ENCODE measurements around the gene PTDSS2. TPM values are rescaled to one million over a fixed set of nuclear protein-coding genes. Genes with fewer than 3 reads are reported as not detected.

The PTDSS2 gene
- total and polyA plus RNA-seq, 9 of the 15 experiments (the other 6 are each of a cell fraction or from before 2014, with no cell fraction given): 0.45 to 53.9 (median 17.2) TPM

DNA sequence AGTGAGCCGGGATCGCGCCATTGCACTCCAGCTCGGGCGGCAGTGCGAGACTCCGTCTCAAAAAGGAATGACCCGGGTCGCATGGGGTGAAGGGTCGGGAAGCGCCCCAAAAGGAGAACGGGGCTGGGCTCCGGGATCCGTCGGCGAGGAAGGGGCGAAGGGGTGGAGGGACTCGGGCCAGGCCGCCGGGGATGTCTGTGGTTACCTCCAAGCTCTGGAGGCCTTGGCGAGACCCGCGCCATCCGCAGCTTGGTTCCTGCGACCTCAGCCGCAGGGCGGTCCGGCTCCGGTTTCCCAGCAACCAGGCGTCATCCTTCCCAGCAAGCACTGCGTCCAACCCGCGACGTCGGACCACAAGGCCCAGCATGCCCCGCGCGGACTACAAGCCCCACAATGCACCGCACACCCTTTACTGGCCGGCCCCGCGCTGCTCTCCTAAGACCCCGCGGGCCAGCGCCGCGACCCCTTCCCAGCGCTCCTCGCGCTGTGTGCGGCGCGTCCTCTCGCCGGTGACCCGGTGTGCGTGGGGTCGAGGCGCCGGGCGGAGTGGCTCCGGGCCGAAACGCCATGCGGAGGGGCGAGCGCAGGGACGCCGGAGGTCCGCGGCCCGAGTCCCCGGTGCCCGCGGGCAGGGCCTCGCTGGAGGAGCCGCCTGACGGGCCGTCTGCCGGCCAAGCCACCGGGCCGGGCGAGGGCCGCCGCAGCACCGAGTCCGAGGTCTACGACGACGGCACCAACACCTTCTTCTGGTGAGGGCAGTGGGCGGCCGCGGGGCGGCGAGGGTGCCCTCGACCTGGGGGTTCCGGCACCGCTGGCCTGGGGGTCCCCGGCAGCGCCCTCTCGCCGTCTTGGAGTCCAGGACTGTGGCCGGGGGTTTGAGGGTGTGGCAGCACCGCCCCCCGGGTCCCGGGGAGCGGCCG, at the start of gene PTDSS2 (continued):
- TF ChIP-seq TAL1 (IDR thresholded peaks at IDR 0.05) (no peak), ESRRA (IDR thresholded peaks at IDR 0.05; ENCODE audit: borderline replicate concordance, low read depth) (peak; percentile 78; the same call in 1 of the 2 replicates), SMAD2 (IDR thresholded peaks at IDR 0.05; ENCODE audit: low read depth, low read length) (no peak), FOXK1 (CRISPR knock-in tag; IDR thresholded peaks at IDR 0.05; ENCODE audit: borderline replicate concordance) (no peak), ZNF561 (CRISPR knock-in tag; conservative IDR thresholded peaks at IDR 0.05) (no peak), RBM39 (optimal IDR thresholded peaks at IDR 0.05; ENCODE audit: low read depth, low read length) (no peak), CBX2 (IDR thresholded peaks at IDR 0.05; ENCODE audit: insufficient read depth, low read length, poor library complexity, severe bottlenecking) (no peak), C11orf30 (IDR thresholded peaks at IDR 0.05; ENCODE audit: low read depth) (peak; percentile 9; the same call in 1 of the 2 replicates), MAFF (IDR thresholded peaks at IDR 0.05; ENCODE audit: low read length) (no peak), ARID1B (IDR thresholded peaks at IDR 0.05) (0 out of 2 replicates have a peak, but pooled peaks have one; percentile 29), ZNF57 (CRISPR knock-in tag; IDR thresholded peaks at IDR 0.05) (no peak), SIRT6 (IDR thresholded peaks at IDR 0.05; ENCODE audit: low read depth, low read length) (no peak), ARID2 (IDR thresholded peaks at IDR 0.05) (no peak), CSDE1 (IDR thresholded peaks at IDR 0.05) (no peak), STAT5A (IDR thresholded peaks at IDR 0.05; ENCODE audit: borderline replicate concordance, low read length) (no peak)
- TF ChIP-seq, protein P1, sequence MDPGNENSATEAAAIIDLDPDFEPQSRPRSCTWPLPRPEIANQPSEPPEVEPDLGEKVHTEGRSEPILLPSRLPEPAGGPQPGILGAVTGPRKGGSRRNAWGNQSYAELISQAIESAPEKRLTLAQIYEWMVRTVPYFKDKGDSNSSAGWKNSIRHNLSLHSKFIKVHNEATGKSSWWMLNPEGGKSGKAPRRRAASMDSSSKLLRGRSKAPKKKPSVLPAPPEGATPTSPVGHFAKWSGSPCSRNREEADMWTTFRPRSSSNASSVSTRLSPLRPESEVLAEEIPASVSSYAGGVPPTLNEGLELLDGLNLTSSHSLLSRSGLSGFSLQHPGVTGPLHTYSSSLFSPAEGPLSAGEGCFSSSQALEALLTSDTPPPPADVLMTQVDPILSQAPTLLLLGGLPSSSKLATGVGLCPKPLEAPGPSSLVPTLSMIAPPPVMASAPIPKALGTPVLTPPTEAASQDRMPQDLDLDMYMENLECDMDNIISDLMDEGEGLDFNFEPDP (CRISPR knock-in tag; IDR thresholded peaks at IDR 0.05): no peak
- TF ChIP-seq, protein P2, sequence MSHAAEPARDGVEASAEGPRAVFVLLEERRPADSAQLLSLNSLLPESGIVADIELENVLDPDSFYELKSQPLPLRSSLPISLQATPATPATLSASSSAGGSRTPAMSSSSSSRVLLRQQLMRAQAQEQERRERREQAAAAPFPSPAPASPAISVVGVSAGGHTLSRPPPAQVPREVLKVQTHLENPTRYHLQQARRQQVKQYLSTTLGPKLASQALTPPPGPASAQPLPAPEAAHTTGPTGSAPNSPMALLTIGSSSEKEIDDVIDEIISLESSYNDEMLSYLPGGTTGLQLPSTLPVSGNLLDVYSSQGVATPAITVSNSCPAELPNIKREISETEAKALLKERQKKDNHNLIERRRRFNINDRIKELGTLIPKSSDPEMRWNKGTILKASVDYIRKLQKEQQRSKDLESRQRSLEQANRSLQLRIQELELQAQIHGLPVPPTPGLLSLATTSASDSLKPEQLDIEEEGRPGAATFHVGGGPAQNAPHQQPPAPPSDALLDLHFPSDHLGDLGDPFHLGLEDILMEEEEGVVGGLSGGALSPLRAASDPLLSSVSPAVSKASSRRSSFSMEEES (CRISPR knock-in tag; IDR thresholded peaks at IDR 0.05): no peak
- TF ChIP-seq, protein P3, sequence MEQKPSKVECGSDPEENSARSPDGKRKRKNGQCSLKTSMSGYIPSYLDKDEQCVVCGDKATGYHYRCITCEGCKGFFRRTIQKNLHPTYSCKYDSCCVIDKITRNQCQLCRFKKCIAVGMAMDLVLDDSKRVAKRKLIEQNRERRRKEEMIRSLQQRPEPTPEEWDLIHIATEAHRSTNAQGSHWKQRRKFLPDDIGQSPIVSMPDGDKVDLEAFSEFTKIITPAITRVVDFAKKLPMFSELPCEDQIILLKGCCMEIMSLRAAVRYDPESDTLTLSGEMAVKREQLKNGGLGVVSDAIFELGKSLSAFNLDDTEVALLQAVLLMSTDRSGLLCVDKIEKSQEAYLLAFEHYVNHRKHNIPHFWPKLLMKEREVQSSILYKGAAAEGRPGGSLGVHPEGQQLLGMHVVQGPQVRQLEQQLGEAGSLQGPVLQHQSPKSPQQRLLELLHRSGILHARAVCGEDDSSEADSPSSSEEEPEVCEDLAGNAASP (IDR thresholded peaks at IDR 0.05): no peak
- TF ChIP-seq, protein P4, sequence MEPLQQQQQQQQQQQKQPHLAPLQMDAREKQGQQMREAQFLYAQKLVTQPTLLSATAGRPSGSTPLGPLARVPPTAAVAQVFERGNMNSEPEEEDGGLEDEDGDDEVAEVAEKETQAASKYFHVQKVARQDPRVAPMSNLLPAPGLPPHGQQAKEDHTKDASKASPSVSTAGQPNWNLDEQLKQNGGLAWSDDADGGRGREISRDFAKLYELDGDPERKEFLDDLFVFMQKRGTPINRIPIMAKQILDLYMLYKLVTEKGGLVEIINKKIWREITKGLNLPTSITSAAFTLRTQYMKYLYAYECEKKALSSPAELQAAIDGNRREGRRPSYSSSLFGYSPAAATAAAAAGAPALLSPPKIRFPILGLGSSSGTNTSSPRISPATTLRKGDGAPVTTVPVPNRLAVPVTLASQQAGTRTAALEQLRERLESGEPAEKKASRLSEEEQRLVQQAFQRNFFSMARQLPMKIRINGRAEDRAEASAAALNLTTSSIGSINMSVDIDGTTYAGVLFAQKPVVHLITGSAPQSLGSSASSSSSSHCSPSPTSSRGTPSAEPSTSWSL (CRISPR knock-in tag; IDR thresholded peaks at IDR 0.05; ENCODE audit: borderline replicate concordance): no peak
- TF ChIP-seq, protein P5, sequence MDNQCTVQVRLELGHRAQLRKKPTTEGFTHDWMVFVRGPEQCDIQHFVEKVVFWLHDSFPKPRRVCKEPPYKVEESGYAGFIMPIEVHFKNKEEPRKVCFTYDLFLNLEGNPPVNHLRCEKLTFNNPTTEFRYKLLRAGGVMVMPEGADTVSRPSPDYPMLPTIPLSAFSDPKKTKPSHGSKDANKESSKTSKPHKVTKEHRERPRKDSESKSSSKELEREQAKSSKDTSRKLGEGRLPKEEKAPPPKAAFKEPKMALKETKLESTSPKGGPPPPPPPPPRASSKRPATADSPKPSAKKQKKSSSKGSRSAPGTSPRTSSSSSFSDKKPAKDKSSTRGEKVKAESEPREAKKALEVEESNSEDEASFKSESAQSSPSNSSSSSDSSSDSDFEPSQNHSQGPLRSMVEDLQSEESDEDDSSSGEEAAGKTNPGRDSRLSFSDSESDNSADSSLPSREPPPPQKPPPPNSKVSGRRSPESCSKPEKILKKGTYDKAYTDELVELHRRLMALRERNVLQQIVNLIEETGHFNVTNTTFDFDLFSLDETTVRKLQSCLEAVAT (IDR thresholded peaks at IDR 0.05): no peak
